WERI-Rb-1 (cell line): ENCODE data around the gene ABHD14A.

Source experiments
- DNase-seq: peaks from one replicate; pipeline ENCODE4 v3.0.0-alpha.2; 2020
- H3K27ac ChIP-seq: fragments of 250-450 bp; sonication (Bioruptor Pico); 2 replicates; pipeline ENCODE4 v1.5.1; 2020; ENCODE audit warnings: mild to moderate bottlenecking, moderate library complexity
- H3K27me3 ChIP-seq: fragments of 250-450 bp; sonication (Bioruptor Pico); 2 replicates; pipeline ENCODE4 v1.5.1; 2021; ENCODE audit warnings: mild to moderate bottlenecking, low read depth, moderate library complexity; ENCODE audit not compliant: insufficient read depth, severe bottlenecking
- H3K36me3 ChIP-seq: fragments of 250-450 bp; sonication (Bioruptor Pico); 2 replicates; pipeline ENCODE4 v1.5.1; 2020; ENCODE audit warnings: mild to moderate bottlenecking, moderate library complexity
- H3K4me3 ChIP-seq: 2 replicates; pipeline ENCODE4 v1.5.1; 2011; ENCODE audit warnings: low read depth, mild to moderate bottlenecking, control low read depth, low read length
- H3K9me3 ChIP-seq: fragments of 250-450 bp; sonication (Bioruptor Pico); 2 replicates; pipeline ENCODE4 v1.5.1; 2021; ENCODE audit warnings: mild to moderate bottlenecking, moderate library complexity; ENCODE audit not compliant: severe bottlenecking
- TF ChIP-seq, protein P1 (sequence below): IDR thresholded peaks from 2 replicates; pipeline ENCODE4 v1.5.1; 2011; ENCODE audit warnings: low read depth, mild to moderate bottlenecking, control low read depth, inconsistent platforms, low read length

The ABHD14A gene

DNA sequence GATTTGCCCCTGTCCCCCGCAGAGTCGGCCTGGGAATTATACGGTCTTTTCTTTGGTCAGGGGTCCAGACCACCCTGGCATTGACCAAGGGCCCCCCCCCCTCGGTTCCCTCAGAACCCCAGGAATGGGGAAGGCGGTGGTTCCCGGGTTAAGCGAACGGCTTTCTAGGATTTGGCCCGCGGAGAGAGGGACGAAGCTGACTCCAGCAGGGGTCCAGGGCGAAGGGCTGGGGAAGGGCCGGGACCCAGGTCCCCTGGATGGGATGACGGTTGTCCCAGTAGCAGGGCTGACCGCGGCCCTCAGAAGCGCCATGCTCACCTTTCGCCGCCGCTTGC lies 33.4 kb upstream of the ABHD14A start:
- DNase-seq = no peak
- Histone ChIP-seq H3K27me3 (no peaks in the 10 kb centered on the region), H3K27ac (peak overlapping the region; percentile 47)

DNA sequence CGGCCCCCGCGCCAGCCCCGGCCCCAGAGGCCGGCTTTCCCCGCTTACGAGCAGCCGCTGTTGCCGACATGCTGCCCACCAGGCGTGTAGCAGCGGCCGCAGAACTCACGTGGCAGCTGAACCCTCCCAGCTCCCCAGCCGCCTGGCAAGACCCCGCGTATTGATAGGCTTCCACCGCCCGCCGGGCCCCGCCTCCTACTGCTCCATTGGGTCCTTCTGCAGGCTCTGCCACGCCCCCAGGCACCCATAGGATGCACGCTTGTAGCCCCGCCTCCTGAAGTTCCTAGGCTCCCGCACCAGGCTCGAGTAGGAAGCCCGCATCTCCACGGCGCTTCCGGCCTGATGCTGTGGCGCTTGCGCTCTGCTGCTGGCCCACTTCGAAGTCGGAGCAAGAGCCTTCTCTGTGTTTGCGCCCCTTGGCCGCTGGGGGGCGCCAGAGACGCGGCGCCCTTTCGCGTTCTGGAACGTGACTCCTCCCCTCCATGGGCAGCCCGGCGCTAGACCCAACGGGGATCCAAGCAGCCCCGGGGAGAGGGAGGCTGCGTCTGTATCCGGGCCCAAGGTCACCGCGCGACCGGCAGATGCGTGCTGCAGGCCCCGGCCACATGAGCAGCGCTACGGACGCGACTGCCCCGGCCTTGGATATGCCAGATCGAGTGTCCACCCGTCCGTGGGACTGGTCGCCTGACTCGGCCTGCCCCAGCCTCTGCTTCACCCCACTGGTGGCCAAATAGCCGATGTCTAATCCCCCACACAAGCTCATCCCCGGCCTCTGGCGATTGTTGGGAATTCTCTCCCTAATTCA lies 32.9 kb upstream of the ABHD14A start, which contains the start of the genes PARP3 and RRP9:
Gene PARP3, plus strand, starts transcription at position 566 of the 805 bp plus-strand sequence. CDS start 993 bp downstream, outside the sequence.
Gene RRP9, minus strand, starts transcription at position 107 of the 805 bp plus-strand sequence. Its CDS starts 37 bp downstream, at position 70.
- peak within 1 kb of the TSS; percentile 88 for H3K27ac ChIP-seq
- no peaks in the 10 kb centered on the region for H3K27me3 ChIP-seq
- peaks cover 25% of the 10 kb centered on the region for H3K36me3 ChIP-seq
- peak; percentile 100 for DNase-seq
- TF ChIP-seq, protein P1, sequence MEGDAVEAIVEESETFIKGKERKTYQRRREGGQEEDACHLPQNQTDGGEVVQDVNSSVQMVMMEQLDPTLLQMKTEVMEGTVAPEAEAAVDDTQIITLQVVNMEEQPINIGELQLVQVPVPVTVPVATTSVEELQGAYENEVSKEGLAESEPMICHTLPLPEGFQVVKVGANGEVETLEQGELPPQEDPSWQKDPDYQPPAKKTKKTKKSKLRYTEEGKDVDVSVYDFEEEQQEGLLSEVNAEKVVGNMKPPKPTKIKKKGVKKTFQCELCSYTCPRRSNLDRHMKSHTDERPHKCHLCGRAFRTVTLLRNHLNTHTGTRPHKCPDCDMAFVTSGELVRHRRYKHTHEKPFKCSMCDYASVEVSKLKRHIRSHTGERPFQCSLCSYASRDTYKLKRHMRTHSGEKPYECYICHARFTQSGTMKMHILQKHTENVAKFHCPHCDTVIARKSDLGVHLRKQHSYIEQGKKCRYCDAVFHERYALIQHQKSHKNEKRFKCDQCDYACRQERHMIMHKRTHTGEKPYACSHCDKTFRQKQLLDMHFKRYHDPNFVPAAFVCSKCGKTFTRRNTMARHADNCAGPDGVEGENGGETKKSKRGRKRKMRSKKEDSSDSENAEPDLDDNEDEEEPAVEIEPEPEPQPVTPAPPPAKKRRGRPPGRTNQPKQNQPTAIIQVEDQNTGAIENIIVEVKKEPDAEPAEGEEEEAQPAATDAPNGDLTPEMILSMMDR = peak; percentile 96
- H3K9me3 ChIP-seq = no peaks in the 10 kb centered on the region
- peak within 1 kb of the TSS; percentile 81 for H3K4me3 ChIP-seq

More for the DNA sequence above, 33.4 kb upstream of the ABHD14A start:
- no peaks in the 10 kb centered on the region for H3K9me3 ChIP-seq
- TF ChIP-seq, protein P1 = no peak
- H3K36me3 ChIP-seq = peaks cover 29% of the 10 kb centered on the region
- H3K4me3 ChIP-seq = peak overlapping the region; percentile 81

DNA sequence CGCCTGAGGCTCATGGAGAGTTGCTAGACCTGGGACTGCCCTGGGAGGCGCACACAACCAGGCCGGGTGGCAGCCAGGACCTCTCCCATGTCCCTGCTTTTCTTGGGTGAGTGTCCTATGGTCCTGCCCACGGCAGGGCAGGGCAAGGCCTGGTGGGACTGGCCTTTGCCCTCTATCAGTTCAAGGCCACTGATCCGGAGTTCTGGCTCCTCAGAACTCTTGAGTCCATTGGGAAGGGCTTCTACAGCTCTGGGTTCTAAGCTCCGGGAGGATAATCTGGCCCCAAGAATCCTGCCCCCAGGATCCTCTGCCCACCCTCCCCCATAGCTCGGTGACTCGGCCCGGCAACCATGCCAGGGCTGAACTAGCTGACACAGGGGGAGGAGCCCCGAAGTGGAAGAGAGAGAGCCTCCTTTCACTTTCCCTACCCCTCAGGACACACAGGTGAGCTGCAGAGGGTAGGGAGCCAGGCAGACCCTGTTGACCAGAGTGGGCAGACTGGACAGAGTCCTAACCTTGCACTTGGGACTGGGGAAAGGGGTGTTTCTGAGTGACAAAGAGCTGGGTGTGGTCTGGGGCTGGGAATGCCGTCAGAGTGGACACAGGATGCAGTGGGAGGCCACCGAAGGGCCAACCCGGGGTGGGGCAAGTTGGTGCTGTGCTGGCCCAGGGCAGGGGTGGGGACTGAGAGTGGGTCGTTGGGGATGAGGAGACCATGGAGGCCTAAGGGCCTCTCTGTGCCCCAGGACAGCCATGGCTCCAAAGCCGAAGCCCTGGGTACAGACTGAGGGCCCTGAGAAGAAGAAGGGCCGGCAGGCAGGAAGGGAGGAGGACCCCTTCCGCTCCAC lies 32.0 kb upstream of the ABHD14A start:
- peak; percentile 66 for DNase-seq
- H3K27ac ChIP-seq = peak overlapping the region; percentile 88

DNA sequence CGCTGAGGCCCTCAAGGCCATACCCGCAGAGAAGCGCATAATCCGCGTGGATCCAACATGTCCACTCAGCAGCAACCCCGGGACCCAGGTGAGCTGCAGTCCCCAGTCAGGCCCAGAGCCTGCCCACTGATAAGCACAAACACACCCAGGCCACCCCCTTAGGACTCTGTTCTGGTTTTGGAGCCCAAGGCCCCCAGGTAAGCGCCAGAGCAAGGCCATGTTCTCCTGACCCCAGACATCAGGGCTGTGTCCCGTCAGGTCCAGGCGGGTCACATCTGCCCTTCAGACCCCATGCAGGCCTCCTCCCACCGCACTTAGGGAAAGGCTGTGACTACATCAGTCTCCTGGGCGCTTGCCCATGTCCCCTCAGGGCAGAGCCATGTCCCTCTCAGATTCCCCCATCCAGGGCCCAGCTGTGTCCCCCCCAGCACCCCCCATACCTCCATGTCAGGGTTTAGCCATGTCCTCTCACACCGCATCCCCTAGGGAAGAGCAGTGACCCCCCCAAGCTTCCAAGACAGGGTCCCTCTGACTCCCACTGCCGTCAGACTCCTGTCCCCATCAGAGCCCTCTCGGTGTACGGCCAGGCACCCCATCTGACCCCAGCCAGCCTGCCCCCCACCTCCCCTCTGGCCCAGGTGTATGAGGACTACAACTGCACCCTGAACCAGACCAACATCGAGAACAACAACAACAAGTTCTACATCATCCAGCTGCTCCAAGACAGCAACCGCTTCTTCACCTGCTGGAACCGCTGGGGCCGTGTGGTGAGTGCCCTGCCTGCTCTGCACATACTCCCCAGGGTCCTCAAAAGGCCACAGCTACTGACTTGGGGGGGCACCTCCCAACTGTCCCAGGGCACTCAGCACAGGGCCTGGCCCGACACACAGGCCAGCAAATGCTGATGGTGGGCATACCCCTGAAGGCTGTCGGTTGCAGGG lies 31.1 kb upstream of the ABHD14A start:
- Histone ChIP-seq H3K27me3 (no peaks in the 10 kb centered on the region), H3K9me3 (no peaks in the 10 kb centered on the region), H3K36me3 (peaks cover 9% of the 10 kb centered on the region), H3K4me3 (no peak overlapping the region), H3K27ac (peak overlapping the region; percentile 88; the same call in 1 of the 2 replicates)
- TF ChIP-seq, protein P1 = no peak
- DNase-seq = no peak

More for the DNA sequence above, 32.0 kb upstream of the ABHD14A start:
- Histone ChIP-seq H3K9me3 (no peaks in the 10 kb centered on the region), H3K27me3 (no peaks in the 10 kb centered on the region), H3K4me3 (peak overlapping the region; percentile 55), H3K36me3 (peaks cover 16% of the 10 kb centered on the region)
- TF ChIP-seq, protein P1 = no peak

DNA sequence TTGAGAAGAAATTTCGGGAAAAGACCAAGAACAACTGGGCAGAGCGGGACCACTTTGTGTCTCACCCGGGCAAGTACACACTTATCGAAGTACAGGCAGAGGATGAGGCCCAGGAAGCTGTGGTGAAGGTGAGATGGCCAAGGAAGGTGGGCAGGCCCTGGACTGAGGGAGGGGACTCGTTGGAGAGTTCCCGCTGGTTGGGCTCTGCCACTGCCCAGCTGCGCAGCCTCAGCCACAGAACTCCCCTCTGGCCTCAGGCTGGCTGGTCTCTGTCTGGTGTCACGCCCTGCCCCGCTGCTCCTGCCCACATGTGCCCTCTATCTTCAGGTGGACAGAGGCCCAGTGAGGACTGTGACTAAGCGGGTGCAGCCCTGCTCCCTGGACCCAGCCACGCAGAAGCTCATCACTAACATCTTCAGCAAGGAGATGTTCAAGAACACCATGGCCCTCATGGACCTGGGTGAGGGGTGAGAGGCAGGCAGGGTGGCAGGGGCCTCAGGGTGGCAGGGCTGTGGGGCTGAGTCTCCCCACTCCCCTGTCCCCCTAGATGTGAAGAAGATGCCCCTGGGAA lies 30.3 kb upstream of the ABHD14A start:
- TF ChIP-seq, protein P1 = no peak
- Histone ChIP-seq H3K27ac (no peak overlapping the region), H3K27me3 (no peaks in the 10 kb centered on the region), H3K36me3 (peaks cover 1% of the 10 kb centered on the region), H3K4me3 (no peak overlapping the region), H3K9me3 (no peaks in the 10 kb centered on the region)
- DNase-seq = no peak
